KMS-11 (cell line): Measurements from ENCODE around the gene MRPL22.

Experiments used
- H2AFZ ChIP-seq: fragments of 200-600 bp; sonication (generic); 2 replicates; pipeline ENCODE4 v1.6.1; 2016; ENCODE audit warnings: antibody characterized with exemption, mixed run types, low read depth
- H3K27ac ChIP-seq: fragments of 200-600 bp; sonication (generic); 2 replicates; pipeline ENCODE4 v1.6.1; 2016; ENCODE audit warnings: mild to moderate bottlenecking, mixed run types
- H3K27me3 ChIP-seq: fragments of 200-600 bp; sonication (generic); 2 replicates; pipeline ENCODE4 v1.6.1; 2017; ENCODE audit warnings: mild to moderate bottlenecking, low read depth, mixed run types, moderate library complexity; ENCODE audit not compliant: insufficient read depth
- H3K36me3 ChIP-seq: fragments of 200-600 bp; sonication (generic); 2 replicates; pipeline ENCODE4 v1.6.1; 2017; ENCODE audit warnings: mild to moderate bottlenecking, mixed run types; ENCODE audit not compliant: insufficient read depth
- H3K4me1 ChIP-seq: fragments of 200-600 bp; sonication (generic); 2 replicates; pipeline ENCODE4 v1.6.1; 2016; ENCODE audit warnings: mild to moderate bottlenecking, low read depth, mixed run types; ENCODE audit not compliant: poor library complexity, severe bottlenecking
- H3K4me2 ChIP-seq: fragments of 200-600 bp; sonication (generic); 2 replicates; pipeline ENCODE4 v1.7.0; 2016; ENCODE audit warnings: mild to moderate bottlenecking, mixed run types
- H3K4me3 ChIP-seq: fragments of 200-600 bp; sonication (generic); IDR thresholded peaks from 2 replicates; pipeline ENCODE4 v1.6.1; 2017; ENCODE audit warnings: low read depth, low read length, mixed read lengths; ENCODE audit not compliant: insufficient read depth
- H3K79me2 ChIP-seq: fragments of 200-600 bp; sonication (generic); 2 replicates; pipeline ENCODE4 v1.6.1; 2016; ENCODE audit warnings: low read depth, mixed run types; ENCODE audit not compliant: insufficient read depth
- H3K9ac ChIP-seq: fragments of 200-600 bp; sonication (generic); 2 replicates; pipeline ENCODE4 v1.6.1; 2016; ENCODE audit warnings: mild to moderate bottlenecking, mixed run types
- H4K20me1 ChIP-seq: fragments of 200-600 bp; sonication (generic); 2 replicates; pipeline ENCODE4 v1.6.1; 2016; ENCODE audit warnings: mild to moderate bottlenecking, mixed run types; ENCODE audit not compliant: insufficient read depth
- CTCF ChIP-seq: fragments of 200-600 bp; sonication (generic); conservative IDR thresholded peaks from 2 replicates; pipeline ENCODE4 v1.6.1; 2017; ENCODE audit warnings: low read depth, mild to moderate bottlenecking, antibody characterized with exemption, low read length, moderate library complexity, mixed read lengths

Gene MRPL22

GRCh38 chr5:154944716-154945115 lies 3.8 kb downstream of the MRPL22 start:
- Histone ChIP-seq H3K4me2 (no peak overlapping the region), H3K27ac (no peak overlapping the region), H3K4me3 (no peak overlapping the region), H3K4me1 (peaks cover 20% of the 10 kb centered on the region), H3K79me2 (peaks cover 24% of the 10 kb centered on the region), H3K27me3 (no peaks in the 10 kb centered on the region), H3K36me3 (no peaks in the 10 kb centered on the region), H4K20me1 (no peaks in the 10 kb centered on the region), H2AFZ (no peak overlapping the region), H3K9ac (no peak overlapping the region)
- TF ChIP-seq CTCF: no peak

GRCh38 chr5:154945695-154946301 lies 4.9 kb downstream of the MRPL22 start:
- H3K4me1 ChIP-seq: peaks cover 14% of the 10 kb centered on the region
- H3K36me3 ChIP-seq: no peaks in the 10 kb centered on the region

GRCh38 chr5:154947778-154948177 lies 6.9 kb downstream of the MRPL22 start:
- no peaks in the 10 kb centered on the region for H3K36me3 ChIP-seq
- no peak overlapping the region for H3K4me3 ChIP-seq
- H3K27me3 ChIP-seq: no peaks in the 10 kb centered on the region
- no peak overlapping the region for H2AFZ ChIP-seq
- no peaks in the 10 kb centered on the region for H4K20me1 ChIP-seq
- H3K4me1 ChIP-seq: peaks cover 1% of the 10 kb centered on the region
- H3K4me2 ChIP-seq: no peak overlapping the region
- no peak overlapping the region for H3K27ac ChIP-seq
- no peak overlapping the region for H3K9ac ChIP-seq
- TF ChIP-seq CTCF: no peak
- H3K79me2 ChIP-seq: peaks cover 5% of the 10 kb centered on the region; the same call in 1 of the 2 replicates

More at GRCh38 chr5:154945695-154946301, 4.9 kb downstream of the MRPL22 start:
- Histone ChIP-seq H3K27me3 (no peaks in the 10 kb centered on the region), H3K79me2 (peaks cover 24% of the 10 kb centered on the region), H3K9ac (no peak overlapping the region), H2AFZ (no peak overlapping the region), H3K27ac (no peak overlapping the region), H3K4me3 (no peak overlapping the region), H3K4me2 (no peak overlapping the region), H4K20me1 (no peaks in the 10 kb centered on the region)
- TF ChIP-seq CTCF: peak; percentile 74

DNA sequence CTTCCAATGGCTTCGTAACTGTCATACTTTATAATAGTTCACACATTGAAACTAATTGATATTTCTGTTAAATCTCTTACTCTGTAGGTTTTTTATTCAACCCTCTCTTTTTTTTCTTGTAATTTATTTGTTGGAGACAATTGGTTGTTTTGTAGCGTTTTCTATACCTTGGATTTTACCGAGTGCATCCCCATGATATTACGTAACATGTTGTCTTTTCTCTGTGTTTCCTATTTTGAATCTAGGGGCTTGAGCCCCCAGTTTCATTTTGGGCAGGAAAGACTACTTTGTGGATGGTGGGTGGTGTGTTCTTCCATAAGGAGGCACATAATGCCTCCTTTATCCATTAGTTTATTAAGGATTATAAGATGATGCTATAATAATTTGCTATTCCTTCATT lies 7.4 kb downstream of the MRPL22 start:
- H3K79me2 ChIP-seq: no peaks in the 10 kb centered on the region
- no peak overlapping the region for H3K4me2 ChIP-seq
- no peak for TF ChIP-seq CTCF
- H2AFZ ChIP-seq: no peak overlapping the region
- H3K4me1 ChIP-seq: no peaks in the 10 kb centered on the region
- no peaks in the 10 kb centered on the region for H3K27me3 ChIP-seq
- H3K27ac ChIP-seq: no peak overlapping the region
- H4K20me1 ChIP-seq: no peaks in the 10 kb centered on the region
- no peak overlapping the region for H3K4me3 ChIP-seq
- H3K9ac ChIP-seq: no peak overlapping the region
- H3K36me3 ChIP-seq: no peaks in the 10 kb centered on the region
